HG03354 (cell line): Measurements from ENCODE around the gene ANAPC13.

Experiments used
- ATAC-seq: cut with Tn5 transposase; IDR thresholded peaks from one replicate; pipeline ENCODE4 v1.9.1; 2021; ENCODE audit warnings: mild to moderate bottlenecking; ENCODE audit not compliant: unreplicated experiment, poor library complexity, severe bottlenecking

Gene ANAPC13

GRCh38 chr3:134459562-134459961 lies 26.2 kb downstream of the ANAPC13 start:
- ATAC-seq: no peak

GRCh38 chr3:134458406-134458945 lies 27.3 kb downstream of the ANAPC13 start:
- ATAC-seq: no peak

GRCh38 chr3:134457376-134458074 lies 28.3 kb downstream of the ANAPC13 start:
- ATAC-seq: no peak

- no peak for ATAC-seq
Measured at GRCh38 chr3:134453631-134454030, 32.2 kb downstream of the ANAPC13 start.

GRCh38 chr3:134449951-134450350 lies 35.8 kb downstream of the ANAPC13 start:
- ATAC-seq: no peak

- ATAC-seq: no peak
Measured at GRCh38 chr3:134449277-134449676, 36.5 kb downstream of the ANAPC13 start.

- no peak for ATAC-seq
Measured at GRCh38 chr3:134448664-134449063, 37.1 kb downstream of the ANAPC13 start.

- no peak for ATAC-seq
Measured at GRCh38 chr3:134447351-134447750, 38.4 kb downstream of the ANAPC13 start.

- no peak for ATAC-seq
Measured at GRCh38 chr3:134446800-134447199, 39.0 kb downstream of the ANAPC13 start.

- ATAC-seq: no peak
Measured at GRCh38 chr3:134445636-134446035, 40.1 kb downstream of the ANAPC13 start.

GRCh38 chr3:134445095-134445494 lies 40.7 kb downstream of the ANAPC13 start:
- ATAC-seq: no peak

GRCh38 chr3:134441821-134442220 lies 44.0 kb downstream of the ANAPC13 start:
- ATAC-seq: no peak

- no peak for ATAC-seq
Measured at GRCh38 chr3:134441321-134441720, 44.5 kb downstream of the ANAPC13 start.

GRCh38 chr3:134437211-134437752 lies 48.5 kb downstream of the ANAPC13 start:
- ATAC-seq: no peak

GRCh38 chr3:134432236-134432635 lies 53.5 kb downstream of the ANAPC13 start:
- ATAC-seq: no peak

GRCh38 chr3:134430950-134431445 lies 54.8 kb downstream of the ANAPC13 start:
- peak; percentile 83 for ATAC-seq

GRCh38 chr3:134430174-134430573 lies 55.6 kb downstream of the ANAPC13 start:
- ATAC-seq: no peak

- no peak for ATAC-seq
Measured at GRCh38 chr3:134428401-134428800, 57.4 kb downstream of the ANAPC13 start.
